ENCODE results near the gene TGFB1.

- TF ChIP-seq CTCF (IDR thresholded peaks at IDR 0.05) (no peak), JUND (IDR thresholded peaks at IDR 0.05) (no peak), POLR2AphosphoS5 (IDR thresholded peaks at IDR 0.05; ENCODE audit: low read depth, low read length) (no peak), RAD21 (IDR thresholded peaks at IDR 0.05; ENCODE audit: low read length) (no peak), CHD2 (IDR thresholded peaks at IDR 0.05; ENCODE audit: low read length, partially characterized antibody) (no peak), REST (IDR thresholded peaks at IDR 0.05; ENCODE audit: low read depth, low read length) (no peak), MAX (IDR thresholded peaks at IDR 0.05; ENCODE audit: low read depth) (no peak), RCOR1 (IDR thresholded peaks at IDR 0.05; ENCODE audit: low read length) (no peak), NRF1 (IDR thresholded peaks at IDR 0.05; ENCODE audit: low read depth, low read length) (no peak), MXI1 (IDR thresholded peaks at IDR 0.05; ENCODE audit: low read depth, low read length) (no peak), YY1 (IDR thresholded peaks at IDR 0.05; ENCODE audit: low read depth) (no peak), EP300 (IDR thresholded peaks at IDR 0.05; ENCODE audit: borderline replicate concordance in 1 of 2, low read depth in 1 of 2, low read length in 1 of 2) (no peak)
Observed at GRCh38 chr19:41402010-41402409, 48.3 kb upstream of the TGFB1 start.

Data from SK-N-SH (cell line).